GM12872 (cell line): ENCODE data around the gene PTPRU.

ENCODE experiments used
- CTCF ChIP-seq: IDR thresholded peaks from 3 replicates; pipeline ENCODE4 v1.5.1; 2011; ENCODE audit warnings: low read depth, mild to moderate bottlenecking, low read length, moderate library complexity; ENCODE audit not compliant: insufficient read depth

PTPRU gene

GRCh38 chr1:29317916-29318530, 81.7 kb downstream of the PTPRU start:
- no peak for TF ChIP-seq CTCF

GRCh38 chr1:29318724-29319123, 82.4 kb downstream of the PTPRU start:
- TF ChIP-seq CTCF, result no peak

GRCh38 chr1:29319300-29320110, 83.2 kb downstream of the PTPRU start:
- no peak for TF ChIP-seq CTCF

- no peak for TF ChIP-seq CTCF
These were observed 84.0 kb downstream of the PTPRU start for GRCh38 chr1:29320156-29320940.

- TF ChIP-seq CTCF, result no peak
These were observed 84.9 kb downstream of the PTPRU start for GRCh38 chr1:29321176-29321575.

- TF ChIP-seq CTCF, result no peak
These were observed 85.9 kb downstream of the PTPRU start for GRCh38 chr1:29322147-29322694.
